HCT116 (cell line): ENCODE measurements around the gene FHIT.

Experiments
- CBX3 ChIP-seq: IDR thresholded peaks from 2 replicates; pipeline ENCODE4 v1.6.1; 2012; ENCODE audit warnings: low read depth
- CEBPB ChIP-seq: IDR thresholded peaks from 2 replicates; pipeline ENCODE4 v1.6.1; 2012; ENCODE audit warnings: low read depth
- CTCF ChIP-seq, 3 experiments: fragments of 200-600 bp in 1 of 3; sonication (generic) in 1 of 3; IDR thresholded peaks in 2 of 3; conservative IDR thresholded peaks in 1 of 3; 2 replicates each; pipeline ENCODE4 v1.5.1; 2012 to 2017; ENCODE audit warnings: low read depth in 2 of 3, low read length in 2 of 3, antibody characterized with exemption in 1 of 3, borderline replicate concordance in 1 of 3, control low read depth in 1 of 3, mild to moderate bottlenecking in 1 of 3, mixed read lengths in 1 of 3, mixed run types in 1 of 3, moderate library complexity in 1 of 3; ENCODE audit not compliant: insufficient read depth in 1 of 3
- EZH2 ChIP-seq: fragments of 200-600 bp; sonication (generic); IDR thresholded peaks from 2 replicates; pipeline ENCODE4 v1.6.1; 2017; ENCODE audit warnings: antibody characterized with exemption, mixed run types
- FOSL1 ChIP-seq: IDR thresholded peaks from 2 replicates; pipeline ENCODE4 v1.6.1; 2012; ENCODE audit warnings: low read depth
- POLR2A ChIP-seq: IDR thresholded peaks from 2 replicates; pipeline ENCODE4 v1.7.0; 2011; ENCODE audit warnings: borderline replicate concordance; ENCODE audit not compliant: insufficient read depth, insufficient read length; ENCODE audit errors: extremely low read depth
- POLR2AphosphoS5 ChIP-seq: IDR thresholded peaks from 2 replicates; pipeline ENCODE4 v1.6.1; 2011; ENCODE audit warnings: mild to moderate bottlenecking, low read depth, low read length, moderate library complexity
- RAD21 ChIP-seq: IDR thresholded peaks from 2 replicates; pipeline ENCODE4 v1.6.1; 2012; ENCODE audit warnings: low read depth, mild to moderate bottlenecking
- SP1 ChIP-seq: IDR thresholded peaks from 2 replicates; pipeline ENCODE4 v1.6.1; 2012; ENCODE audit warnings: low read depth
- TCF7L2 ChIP-seq: IDR thresholded peaks from 2 replicates; pipeline ENCODE4 v1.7.0; 2011; ENCODE audit warnings: borderline replicate concordance, inconsistent platforms; ENCODE audit not compliant: insufficient read depth, insufficient read length; ENCODE audit errors: extremely low read depth
- ZBTB33 ChIP-seq: IDR thresholded peaks from 2 replicates; pipeline ENCODE4 v1.6.1; 2011; ENCODE audit warnings: mild to moderate bottlenecking, low read length, moderate library complexity; ENCODE audit not compliant: insufficient replicate concordance; ENCODE audit errors: extremely low read depth
- TF ChIP-seq, protein P1 (sequence below): IDR thresholded peaks from 2 replicates; pipeline ENCODE4 v1.6.1; 2012
- TF ChIP-seq, protein P2 (sequence below): IDR thresholded peaks from 2 replicates; pipeline ENCODE4 v1.6.1; 2012; ENCODE audit warnings: low read depth

DNA sequence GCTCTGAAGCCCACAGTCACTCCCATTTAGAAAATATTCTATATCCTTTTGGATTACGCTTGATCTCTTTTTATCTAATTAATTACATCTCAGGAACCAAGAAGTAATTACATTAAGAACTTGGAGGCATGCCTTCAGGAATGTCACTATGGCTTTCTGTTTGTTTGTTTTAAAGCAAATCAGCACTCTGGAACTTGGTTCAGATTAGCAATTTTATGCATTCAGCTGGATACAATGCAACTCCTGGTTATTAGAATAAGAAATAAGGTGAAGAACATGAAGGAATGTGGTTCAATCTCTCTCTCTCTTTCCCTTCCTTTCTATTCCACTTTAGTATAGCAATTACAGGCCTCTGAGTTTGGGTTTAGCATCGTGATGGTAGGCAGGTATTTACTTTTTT lies 235.8 kb downstream of the FHIT start:
- no peak for TF ChIP-seq TCF7L2
- no peak for TF ChIP-seq POLR2AphosphoS5
- no peak for TF ChIP-seq SP1
- TF ChIP-seq CBX3, result no peak
- TF ChIP-seq EZH2, result no peak
- TF ChIP-seq, protein P1, sequence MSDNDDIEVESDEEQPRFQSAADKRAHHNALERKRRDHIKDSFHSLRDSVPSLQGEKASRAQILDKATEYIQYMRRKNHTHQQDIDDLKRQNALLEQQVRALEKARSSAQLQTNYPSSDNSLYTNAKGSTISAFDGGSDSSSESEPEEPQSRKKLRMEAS, result no peak
- no peak for TF ChIP-seq CEBPB
- no peak for TF ChIP-seq RAD21
- TF ChIP-seq, protein P2, sequence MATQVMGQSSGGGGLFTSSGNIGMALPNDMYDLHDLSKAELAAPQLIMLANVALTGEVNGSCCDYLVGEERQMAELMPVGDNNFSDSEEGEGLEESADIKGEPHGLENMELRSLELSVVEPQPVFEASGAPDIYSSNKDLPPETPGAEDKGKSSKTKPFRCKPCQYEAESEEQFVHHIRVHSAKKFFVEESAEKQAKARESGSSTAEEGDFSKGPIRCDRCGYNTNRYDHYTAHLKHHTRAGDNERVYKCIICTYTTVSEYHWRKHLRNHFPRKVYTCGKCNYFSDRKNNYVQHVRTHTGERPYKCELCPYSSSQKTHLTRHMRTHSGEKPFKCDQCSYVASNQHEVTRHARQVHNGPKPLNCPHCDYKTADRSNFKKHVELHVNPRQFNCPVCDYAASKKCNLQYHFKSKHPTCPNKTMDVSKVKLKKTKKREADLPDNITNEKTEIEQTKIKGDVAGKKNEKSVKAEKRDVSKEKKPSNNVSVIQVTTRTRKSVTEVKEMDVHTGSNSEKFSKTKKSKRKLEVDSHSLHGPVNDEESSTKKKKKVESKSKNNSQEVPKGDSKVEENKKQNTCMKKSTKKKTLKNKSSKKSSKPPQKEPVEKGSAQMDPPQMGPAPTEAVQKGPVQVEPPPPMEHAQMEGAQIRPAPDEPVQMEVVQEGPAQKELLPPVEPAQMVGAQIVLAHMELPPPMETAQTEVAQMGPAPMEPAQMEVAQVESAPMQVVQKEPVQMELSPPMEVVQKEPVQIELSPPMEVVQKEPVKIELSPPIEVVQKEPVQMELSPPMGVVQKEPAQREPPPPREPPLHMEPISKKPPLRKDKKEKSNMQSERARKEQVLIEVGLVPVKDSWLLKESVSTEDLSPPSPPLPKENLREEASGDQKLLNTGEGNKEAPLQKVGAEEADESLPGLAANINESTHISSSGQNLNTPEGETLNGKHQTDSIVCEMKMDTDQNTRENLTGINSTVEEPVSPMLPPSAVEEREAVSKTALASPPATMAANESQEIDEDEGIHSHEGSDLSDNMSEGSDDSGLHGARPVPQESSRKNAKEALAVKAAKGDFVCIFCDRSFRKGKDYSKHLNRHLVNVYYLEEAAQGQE, result no peak
- no peak for TF ChIP-seq CTCF (IDR thresholded peaks at IDR 0.05 in 2 of 3, conservative IDR thresholded peaks at IDR 0.05 in 1 of 3; ENCODE audit: borderline replicate concordance in 1 of 3, insufficient read depth in 1 of 3, low read depth in 2 of 3, low read length in 2 of 3)
- TF ChIP-seq ZBTB33, result no peak
- TF ChIP-seq POLR2A, result no peak
- TF ChIP-seq FOSL1, result no peak
